Trophoblast cell (in vitro differentiated cells and primary cell): Measurements from ENCODE around the gene HSD17B14.

Experiments
- DNase-seq, 2 donors: peaks; one replicate each; pipeline ENCODE4 v3.0.0-alpha.2; 2016
- H2AFZ ChIP-seq: 2 replicates; pipeline ENCODE4 v1.6.1; 2013; ENCODE audit warnings: low read length, moderate library complexity, mild to moderate bottlenecking; ENCODE audit not compliant: insufficient read depth, poor library complexity
- H2AK5ac ChIP-seq: 2 replicates; pipeline ENCODE4 v1.6.1; 2013; ENCODE audit warnings: mild to moderate bottlenecking, low read length
- H2BK120ac ChIP-seq: 2 replicates; pipeline ENCODE4 v1.6.1; 2013; ENCODE audit warnings: low read length, mild to moderate bottlenecking, moderate library complexity; ENCODE audit not compliant: insufficient read depth, poor library complexity
- H2BK12ac ChIP-seq: 2 replicates; pipeline ENCODE4 v1.6.1; 2013; ENCODE audit warnings: mild to moderate bottlenecking, low read length, moderate library complexity
- H2BK5ac ChIP-seq: 2 replicates; pipeline ENCODE4 v1.6.1; 2013; ENCODE audit warnings: low read length, low read depth, moderate library complexity, mild to moderate bottlenecking; ENCODE audit not compliant: poor library complexity
- H3K14ac ChIP-seq: 2 replicates; pipeline ENCODE4 v1.6.1; 2013; ENCODE audit warnings: mild to moderate bottlenecking, low read length
- H3K18ac ChIP-seq: 2 replicates; pipeline ENCODE4 v1.6.1; 2013; ENCODE audit warnings: mild to moderate bottlenecking, low read length
- H3K23ac ChIP-seq: 2 replicates; pipeline ENCODE4 v1.6.1; 2013; ENCODE audit warnings: low read length
- H3K27ac ChIP-seq: 2 replicates; pipeline ENCODE4 v1.5.1; 2013; ENCODE audit warnings: low read depth, mild to moderate bottlenecking, inconsistent platforms, low read length, moderate library complexity
- H3K27me3 ChIP-seq: 2 replicates; pipeline ENCODE4 v1.6.1; 2013; ENCODE audit warnings: inconsistent platforms, mild to moderate bottlenecking, low read length, moderate library complexity; ENCODE audit not compliant: insufficient read depth
- H3K36me3 ChIP-seq, 2 experiments: 1 replicate in 1 of 2; 2 replicates in 1 of 2; pipeline ENCODE4 v1.6.1; 2013; ENCODE audit warnings: low read length in 2 of 2, mild to moderate bottlenecking in 2 of 2, moderate library complexity in 1 of 2; ENCODE audit not compliant: insufficient read depth in 2 of 2, control insufficient read depth in 1 of 2
- H3K4ac ChIP-seq: 2 replicates; pipeline ENCODE4 v1.6.1; 2013; ENCODE audit warnings: low read depth, mild to moderate bottlenecking, low read length, moderate library complexity
- H3K4me1 ChIP-seq, 2 experiments: 1 replicate in 1 of 2; 2 replicates in 1 of 2; pipeline ENCODE4 v1.6.1; 2013; ENCODE audit warnings: low read length in 2 of 2, mild to moderate bottlenecking in 2 of 2, moderate library complexity in 1 of 2; ENCODE audit not compliant: insufficient read depth in 2 of 2, control insufficient read depth in 1 of 2
- H3K4me2 ChIP-seq: 2 replicates; pipeline ENCODE4 v1.6.1; 2013; ENCODE audit warnings: inconsistent platforms, mild to moderate bottlenecking, low read length, moderate library complexity
- H3K4me3 ChIP-seq: 2 replicates; pipeline ENCODE4 v1.5.1; 2013; ENCODE audit warnings: mild to moderate bottlenecking, low read depth, low read length, inconsistent platforms
- H3K79me1 ChIP-seq: one replicate; pipeline ENCODE4 v1.6.1; 2013; ENCODE audit warnings: low read length
- H3K79me2 ChIP-seq: 2 replicates; pipeline ENCODE4 v1.6.1; 2013; ENCODE audit warnings: low read length, mild to moderate bottlenecking; ENCODE audit not compliant: control insufficient read depth, insufficient read depth, poor library complexity
- H3K9ac ChIP-seq: 2 replicates; pipeline ENCODE4 v1.6.1; 2013; ENCODE audit warnings: mild to moderate bottlenecking, low read length
- H3K9me3 ChIP-seq: 2 replicates; pipeline ENCODE4 v1.6.1; 2013; ENCODE audit warnings: low read depth, mild to moderate bottlenecking, control low read depth, inconsistent platforms, low read length; ENCODE audit not compliant: insufficient read depth
- H4K12ac ChIP-seq: 2 replicates; pipeline ENCODE4 v1.6.1; 2013; ENCODE audit warnings: low read depth, mild to moderate bottlenecking, low read length, moderate library complexity
- H4K8ac ChIP-seq: 2 replicates; pipeline ENCODE4 v1.6.1; 2013; ENCODE audit warnings: low read depth, mild to moderate bottlenecking, low read length, moderate library complexity
- H4K91ac ChIP-seq: one replicate; pipeline ENCODE4 v1.6.1; 2013; ENCODE audit warnings: low read depth, mild to moderate bottlenecking, low read length, moderate library complexity
- WGBS: extraction: QIAGEN DNeasy Blood & Tissue Kit; methylation state at CpG from one replicate; pipeline ENCODE4 v1.1.7; 2013; ENCODE audit warnings: missing lambda C conversion rate; ENCODE audit not compliant: insufficient read length, insufficient coverage; ENCODE audit errors: extremely low coverage; 5-methylcytosine and 5-hydroxymethylcytosine counted together

The HSD17B14 gene

DNA sequence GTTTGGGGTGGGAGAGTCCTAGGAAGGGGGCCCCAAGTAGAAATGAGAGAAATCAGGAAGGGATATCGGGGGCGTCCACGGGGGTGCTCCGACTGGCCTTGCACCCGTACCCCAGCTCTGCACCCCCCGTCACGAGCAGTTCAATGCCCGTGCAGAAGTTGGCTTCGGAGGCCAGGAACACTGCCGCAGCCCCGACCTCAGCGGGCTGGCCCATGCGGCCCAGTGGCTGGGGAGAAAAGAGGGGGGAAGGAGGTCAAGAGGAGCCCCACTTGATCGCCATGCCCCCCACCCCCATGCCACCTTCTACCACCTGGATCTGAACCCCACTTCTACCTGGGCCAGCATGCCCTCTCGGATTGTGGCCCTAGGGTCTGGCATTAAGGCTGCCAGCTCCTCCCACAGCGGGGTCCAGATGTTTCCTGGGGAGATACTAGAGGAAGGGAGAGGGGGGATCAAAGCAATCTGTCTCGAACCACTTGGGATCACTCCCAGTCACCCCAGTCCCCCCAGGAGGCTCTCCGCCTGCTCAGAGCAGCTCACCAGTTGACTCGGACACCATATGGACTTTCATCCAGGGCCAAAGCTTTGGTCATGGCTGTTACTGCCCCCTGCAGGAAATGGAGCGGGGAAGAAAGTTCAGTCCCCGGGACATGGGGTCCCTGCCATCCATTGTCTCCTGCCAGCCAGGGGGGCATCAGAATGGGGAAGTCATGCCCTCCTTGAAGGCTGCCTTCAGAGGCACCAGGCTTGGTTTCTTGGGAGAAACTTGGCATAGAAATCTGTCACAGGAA lies 23.0 kb downstream of the HSD17B14 start:
- Histone ChIP-seq H4K91ac (no peak overlapping the region), H3K18ac (no peak overlapping the region), H2AFZ (no peak overlapping the region), H3K4me2 (no peak overlapping the region), H4K12ac (no peak overlapping the region), H3K4ac (no peak overlapping the region), H3K14ac (no peak overlapping the region), H2BK12ac (no peak overlapping the region), H4K8ac (no peak overlapping the region), H3K4me3 (no peak overlapping the region), H2AK5ac (no peak overlapping the region), H3K27ac (no peak overlapping the region), H3K9me3 (no peaks in the 10 kb centered on the region), H2BK5ac (no peak overlapping the region), H2BK120ac (no peak overlapping the region), H3K79me1 (peaks cover 2% of the 10 kb centered on the region), H3K36me3 (no peaks in the 10 kb centered on the region), H3K9ac (no peak overlapping the region), H3K79me2 (no peaks in the 10 kb centered on the region), H3K23ac (no peak overlapping the region), H3K4me1 (peaks cover 0 to 8% of the 10 kb centered on the region in 2 experiments), H3K27me3 (no peaks in the 10 kb centered on the region)
- DNase-seq: peak in 1 of 2 donors; percentile 21
- no CpG with 5 or more reads among the region's 21 CpGs for WGBS

GRCh38 chr19:48812094-48812929 lies 24.0 kb downstream of the HSD17B14 start:
- peak in 1 of 2 donors; percentile 33 for DNase-seq
- no CpG with 5 or more reads among the region's 39 CpGs for WGBS
- Histone ChIP-seq H3K23ac (no peak overlapping the region), H3K36me3 (peaks cover 0 to 4% of the 10 kb centered on the region in 2 experiments), H3K79me1 (peaks cover 2% of the 10 kb centered on the region), H2BK5ac (no peak overlapping the region), H3K4me3 (no peak overlapping the region), H3K4me2 (peak overlapping the region; percentile 80), H3K4ac (no peak overlapping the region), H3K9ac (no peak overlapping the region), H4K8ac (peak overlapping the region; percentile 32), H2AFZ (no peak overlapping the region), H2BK120ac (no peak overlapping the region), H3K79me2 (no peaks in the 10 kb centered on the region), H3K27me3 (no peaks in the 10 kb centered on the region), H4K91ac (no peak overlapping the region), H2BK12ac (no peak overlapping the region), H2AK5ac (no peak overlapping the region), H3K18ac (no peak overlapping the region), H3K27ac (no peak overlapping the region), H3K14ac (no peak overlapping the region), H4K12ac (no peak overlapping the region), H3K9me3 (no peaks in the 10 kb centered on the region), H3K4me1 (peaks cover 0 to 12% of the 10 kb centered on the region in 2 experiments)

DNA sequence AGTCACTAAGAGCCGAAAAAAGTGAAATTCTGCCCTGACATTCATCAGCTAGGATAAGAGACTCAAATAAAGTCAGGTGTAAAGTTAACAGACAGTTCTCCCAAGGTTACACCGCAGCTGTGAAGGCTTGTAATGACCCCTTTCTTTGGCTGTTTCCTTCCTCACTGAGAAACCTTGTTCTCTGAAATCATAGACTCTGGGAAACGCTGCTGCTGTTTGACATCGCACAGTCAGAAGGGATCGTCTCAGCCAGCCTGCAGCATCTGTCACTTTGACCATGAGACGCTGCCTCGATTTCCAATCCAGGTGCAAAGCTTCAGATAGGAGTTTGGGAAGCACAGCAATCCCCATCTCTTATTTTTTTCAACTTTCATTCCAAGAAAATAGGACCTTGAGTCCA lies 26.1 kb downstream of the HSD17B14 start:
- peak overlapping the region; percentile 59 for H3K4me2 ChIP-seq
- peaks cover 0 to 4% of the 10 kb centered on the region in 2 experiments for H3K36me3 ChIP-seq

GRCh38 chr19:48807590-48808308 lies 28.5 kb downstream of the HSD17B14 start:
- H3K4me3 ChIP-seq: no peak overlapping the region
- peaks cover 3% of the 10 kb centered on the region for H3K9me3 ChIP-seq
- H2BK12ac ChIP-seq: no peak overlapping the region
- peaks cover 2% of the 10 kb centered on the region for H3K79me1 ChIP-seq
- WGBS: no CpG with 5 or more reads among the region's 13 CpGs
- DNase-seq: no peak
- no peak overlapping the region for H2BK120ac ChIP-seq
- no peak overlapping the region for H4K12ac ChIP-seq
- H3K4me2 ChIP-seq: no peak overlapping the region
- no peak overlapping the region for H3K23ac ChIP-seq
- no peak overlapping the region for H4K91ac ChIP-seq
- no peak overlapping the region for H2BK5ac ChIP-seq
- peaks cover 0 to 12% of the 10 kb centered on the region in 2 experiments for H3K4me1 ChIP-seq
- no peak overlapping the region for H2AK5ac ChIP-seq
- no peak overlapping the region for H3K14ac ChIP-seq
- no peaks in the 10 kb centered on the region for H3K27me3 ChIP-seq
- no peak overlapping the region for H3K18ac ChIP-seq
- peaks cover 0 to 4% of the 10 kb centered on the region in 2 experiments for H3K36me3 ChIP-seq
- H3K27ac ChIP-seq: no peak overlapping the region
- no peaks in the 10 kb centered on the region for H3K79me2 ChIP-seq
- H4K8ac ChIP-seq: no peak overlapping the region
- no peak overlapping the region for H3K4ac ChIP-seq
- H3K9ac ChIP-seq: no peak overlapping the region
- no peak overlapping the region for H2AFZ ChIP-seq

More for the DNA sequence above, 26.1 kb downstream of the HSD17B14 start:
- no peak overlapping the region for H4K8ac ChIP-seq
- H3K9me3 ChIP-seq: peaks cover 3% of the 10 kb centered on the region
- DNase-seq: no peak
- H3K4ac ChIP-seq: no peak overlapping the region
- no peak overlapping the region for H2AK5ac ChIP-seq
- H3K4me1 ChIP-seq: peaks cover 0 to 12% of the 10 kb centered on the region in 2 experiments
- H3K27ac ChIP-seq: no peak overlapping the region
- H3K79me2 ChIP-seq: no peaks in the 10 kb centered on the region
- no peaks in the 10 kb centered on the region for H3K27me3 ChIP-seq
- H2BK120ac ChIP-seq: no peak overlapping the region
- H3K4me3 ChIP-seq: no peak overlapping the region
- H3K23ac ChIP-seq: no peak overlapping the region
- no peak overlapping the region for H2BK5ac ChIP-seq
- no peak overlapping the region for H2BK12ac ChIP-seq
- H2AFZ ChIP-seq: no peak overlapping the region
- H3K79me1 ChIP-seq: peaks cover 2% of the 10 kb centered on the region
- H4K12ac ChIP-seq: no peak overlapping the region
- H3K18ac ChIP-seq: no peak overlapping the region
- no CpG with 5 or more reads among the region's 7 CpGs for WGBS
- no peak overlapping the region for H4K91ac ChIP-seq
- H3K9ac ChIP-seq: no peak overlapping the region
- H3K14ac ChIP-seq: no peak overlapping the region
